GM21723 (cell line): ENCODE results near the gene MMP8.

Experiments used
- ATAC-seq: cut with Tn5 transposase; IDR thresholded peaks from one replicate; pipeline ENCODE4 v1.9.1; 2021; ENCODE audit warnings: mild to moderate bottlenecking, moderate library complexity; ENCODE audit not compliant: unreplicated experiment

The MMP8 gene

DNA sequence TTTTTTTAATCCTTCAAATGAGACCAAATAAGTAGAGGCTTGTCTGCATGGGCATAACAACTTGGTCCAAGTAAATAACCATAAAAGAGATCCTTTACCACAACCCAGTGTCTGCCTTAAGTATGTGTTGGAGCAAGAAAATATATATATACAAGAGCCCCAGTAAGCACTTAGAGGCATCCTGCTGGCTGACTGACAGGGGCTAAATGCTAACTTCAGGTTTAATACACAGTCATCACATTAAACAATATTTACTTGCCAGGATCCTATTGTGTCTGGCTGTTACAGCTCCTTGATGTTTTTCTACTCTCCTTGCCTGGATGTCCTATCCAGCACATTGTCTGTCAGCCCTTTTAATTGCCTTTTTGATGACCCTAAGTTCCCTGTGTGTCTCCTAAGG is 62.1 kb downstream of the MMP8 start:
- ATAC-seq: no peak
